ENCODE data around the gene TNK1. TPM values are rescaled to one million over a fixed set of nuclear protein-coding genes. Genes with fewer than 3 reads are reported as not detected.
"Not testable (repeated sequence)": the region's sequence is repeated elsewhere in the genome, so short reads cannot be mapped to it uniquely, and the experiment has no call there.

The TNK1 gene
- total RNA-seq, 2 donors from 2014 or later = 11.0 to 11.7 TPM

DNA sequence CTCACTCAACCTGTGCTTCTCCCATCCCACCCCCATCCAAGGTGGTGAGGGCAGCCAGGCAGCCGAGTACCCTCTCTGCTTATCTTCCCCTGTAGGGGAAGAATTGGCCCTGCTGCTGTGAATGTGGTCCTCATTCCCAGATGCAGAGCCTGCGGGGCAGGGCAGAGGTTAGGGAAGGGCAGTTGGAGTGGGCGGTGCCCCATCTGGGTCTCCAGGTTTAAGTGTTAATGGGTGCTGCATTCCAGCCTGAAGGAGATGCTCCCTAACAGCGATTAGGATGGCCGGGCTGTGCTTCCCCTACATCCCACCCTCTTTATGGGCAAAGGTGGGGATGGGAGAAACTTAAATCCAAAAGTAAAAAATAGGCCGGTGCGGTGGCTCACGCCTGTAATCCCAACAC is 13.8 kb upstream of the TNK1 start:
- Mint-ChIP-seq H3K4me1 (no peaks in the 10 kb centered on the region), H3K9me3 (no peaks in the 10 kb centered on the region), H3K27me3 (ENCODE audit: insufficient read depth) (peaks cover 19% of the 10 kb centered on the region), H3K27ac (no peak overlapping the region), H3K4me3 (no peak overlapping the region), H3K36me3 (ENCODE audit: low read depth) (no peaks in the 10 kb centered on the region)
- Histone ChIP-seq H3K4me1 (ENCODE audit: control insufficient read depth, insufficient read depth, low read length) (no peaks in the 10 kb centered on the region), H3K9ac (ENCODE audit: extremely low read depth, low read length, poor library complexity, severe bottlenecking) (no peak overlapping the region), H3K27ac (ENCODE audit: low read depth, low read length) (no peak overlapping the region), H3K4me3 (ENCODE audit: low read length) (no peak overlapping the region), H3K9me3 (ENCODE audit: control insufficient read depth, low read length) (no peaks in the 10 kb centered on the region), H3K27me3 (ENCODE audit: control insufficient read depth, insufficient read depth, low read length, poor library complexity, severe bottlenecking) (no peaks in the 10 kb centered on the region), H3K36me3 (ENCODE audit: control insufficient read depth, insufficient read depth, low read length) (no peaks in the 10 kb centered on the region)
- peak; percentile 91 for DNase-seq
- TF ChIP-seq, protein P1, sequence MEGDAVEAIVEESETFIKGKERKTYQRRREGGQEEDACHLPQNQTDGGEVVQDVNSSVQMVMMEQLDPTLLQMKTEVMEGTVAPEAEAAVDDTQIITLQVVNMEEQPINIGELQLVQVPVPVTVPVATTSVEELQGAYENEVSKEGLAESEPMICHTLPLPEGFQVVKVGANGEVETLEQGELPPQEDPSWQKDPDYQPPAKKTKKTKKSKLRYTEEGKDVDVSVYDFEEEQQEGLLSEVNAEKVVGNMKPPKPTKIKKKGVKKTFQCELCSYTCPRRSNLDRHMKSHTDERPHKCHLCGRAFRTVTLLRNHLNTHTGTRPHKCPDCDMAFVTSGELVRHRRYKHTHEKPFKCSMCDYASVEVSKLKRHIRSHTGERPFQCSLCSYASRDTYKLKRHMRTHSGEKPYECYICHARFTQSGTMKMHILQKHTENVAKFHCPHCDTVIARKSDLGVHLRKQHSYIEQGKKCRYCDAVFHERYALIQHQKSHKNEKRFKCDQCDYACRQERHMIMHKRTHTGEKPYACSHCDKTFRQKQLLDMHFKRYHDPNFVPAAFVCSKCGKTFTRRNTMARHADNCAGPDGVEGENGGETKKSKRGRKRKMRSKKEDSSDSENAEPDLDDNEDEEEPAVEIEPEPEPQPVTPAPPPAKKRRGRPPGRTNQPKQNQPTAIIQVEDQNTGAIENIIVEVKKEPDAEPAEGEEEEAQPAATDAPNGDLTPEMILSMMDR (conservative IDR thresholded peaks at IDR 0.05) = no peak
- WGBS, 2 experiments (ENCODE audit: insufficient coverage in 1 of 2, insufficient read length in 1 of 2) = 69% methylated on average over 8 of the region's 8 CpGs; no CpG with 5 or more reads in 1 of the 2 experiments

DNA sequence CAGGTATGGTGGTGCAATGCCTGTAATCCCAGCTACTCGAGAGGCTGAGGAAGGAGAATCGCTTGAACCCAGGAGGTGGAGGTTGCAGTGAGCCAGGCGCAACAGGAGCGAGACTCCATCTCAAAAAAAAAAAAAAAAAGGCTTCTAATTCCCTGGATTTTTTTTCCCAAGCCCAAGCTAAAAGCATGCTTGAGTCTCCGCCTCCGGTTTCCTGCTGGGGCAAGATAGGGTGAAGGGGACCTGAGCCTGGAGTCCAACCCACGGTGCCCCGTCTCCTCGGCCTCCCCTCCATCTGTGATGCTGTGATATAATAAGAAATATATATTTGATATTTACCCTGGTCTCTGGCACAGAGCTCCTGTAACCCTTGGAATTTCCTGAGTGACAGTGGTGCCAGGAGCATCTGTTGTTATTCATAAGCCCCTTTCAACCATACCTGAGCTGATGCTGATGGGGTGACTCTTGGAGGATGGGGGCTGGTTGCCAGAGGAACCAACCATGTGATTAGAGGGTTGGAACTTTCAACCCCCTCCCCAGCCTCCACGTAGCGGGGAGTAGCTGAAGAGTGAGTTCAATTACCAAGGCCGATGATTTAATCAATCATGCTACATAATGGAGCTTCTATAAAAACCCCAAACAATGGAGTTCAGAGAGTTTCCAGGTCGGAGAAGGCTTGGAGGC is 12.8 kb upstream of the TNK1 start:
- Histone ChIP-seq H3K9ac (ENCODE audit: extremely low read depth, low read length, poor library complexity, severe bottlenecking) (no peak overlapping the region), H3K9me3 (ENCODE audit: control insufficient read depth, low read length) (no peaks in the 10 kb centered on the region), H3K4me1 (ENCODE audit: control insufficient read depth, insufficient read depth, low read length) (no peaks in the 10 kb centered on the region), H3K27me3 (ENCODE audit: control insufficient read depth, insufficient read depth, low read length, poor library complexity, severe bottlenecking) (no peaks in the 10 kb centered on the region), H3K27ac (ENCODE audit: low read depth, low read length) (no peak overlapping the region), H3K36me3 (ENCODE audit: control insufficient read depth, insufficient read depth, low read length) (no peaks in the 10 kb centered on the region), H3K4me3 (ENCODE audit: low read length) (no peak overlapping the region)
- no peaks in the 10 kb centered on the region for H3K36me3 Mint-ChIP-seq (ENCODE audit: low read depth)
- H3K9me3 Mint-ChIP-seq = no peaks in the 10 kb centered on the region
- H3K4me1 Mint-ChIP-seq = no peaks in the 10 kb centered on the region
- no peak overlapping the region for H3K27ac Mint-ChIP-seq
- TF ChIP-seq, protein P1 (conservative IDR thresholded peaks at IDR 0.05) = no peak
- no peak overlapping the region for H3K4me3 Mint-ChIP-seq
- 86 to 96% methylated on average over 3 to 10 of the region's 13 CpGs for WGBS, 2 experiments (ENCODE audit: insufficient coverage in 1 of 2, insufficient read length in 1 of 2)
- H3K27me3 Mint-ChIP-seq (ENCODE audit: insufficient read depth) = peaks cover 19% of the 10 kb centered on the region
- DNase-seq = peak; percentile 63

DNA sequence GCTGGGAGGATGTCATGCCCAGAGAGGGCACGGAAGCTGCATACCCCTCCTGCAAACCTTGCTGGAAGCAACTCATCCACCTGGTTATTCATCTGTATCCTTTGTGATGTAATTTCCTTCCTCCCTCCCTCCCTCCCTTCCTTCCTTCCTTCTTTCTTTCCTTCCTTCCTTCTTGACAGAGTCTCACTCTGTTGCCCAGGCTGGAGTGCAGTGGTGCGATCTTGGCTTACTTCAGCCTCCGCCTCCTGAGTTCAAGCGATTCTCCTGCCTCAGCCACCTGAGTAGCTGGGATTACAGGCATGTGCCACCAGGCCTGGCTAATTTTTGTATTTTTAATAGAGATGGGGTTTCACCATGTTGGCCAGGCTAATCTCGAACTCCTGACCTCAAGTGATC is 12.3 kb upstream of the TNK1 start:
- H3K9me3 ChIP-seq (ENCODE audit: control insufficient read depth, low read length); H3K27ac Mint-ChIP-seq; H3K36me3 Mint-ChIP-seq (ENCODE audit: low read depth); H3K4me3 ChIP-seq (ENCODE audit: low read length); H3K27ac ChIP-seq (ENCODE audit: low read depth, low read length); H3K9me3 Mint-ChIP-seq; H3K9ac ChIP-seq (ENCODE audit: extremely low read depth, low read length, poor library complexity, severe bottlenecking); H3K4me3 Mint-ChIP-seq; H3K36me3 ChIP-seq (ENCODE audit: control insufficient read depth, insufficient read depth, low read length); H3K27me3 ChIP-seq (ENCODE audit: control insufficient read depth, insufficient read depth, low read length, poor library complexity, severe bottlenecking); H3K4me1 ChIP-seq (ENCODE audit: control insufficient read depth, insufficient read depth, low read length); DNase-seq; H3K4me1 Mint-ChIP-seq: not testable (repeated sequence)
- WGBS, 2 experiments (ENCODE audit: insufficient coverage in 1 of 2, insufficient read length in 1 of 2) = 91 to 92% methylated on average over 5 of the region's 5 CpGs
- peaks cover 18% of the 10 kb centered on the region for H3K27me3 Mint-ChIP-seq (ENCODE audit: insufficient read depth)

DNA sequence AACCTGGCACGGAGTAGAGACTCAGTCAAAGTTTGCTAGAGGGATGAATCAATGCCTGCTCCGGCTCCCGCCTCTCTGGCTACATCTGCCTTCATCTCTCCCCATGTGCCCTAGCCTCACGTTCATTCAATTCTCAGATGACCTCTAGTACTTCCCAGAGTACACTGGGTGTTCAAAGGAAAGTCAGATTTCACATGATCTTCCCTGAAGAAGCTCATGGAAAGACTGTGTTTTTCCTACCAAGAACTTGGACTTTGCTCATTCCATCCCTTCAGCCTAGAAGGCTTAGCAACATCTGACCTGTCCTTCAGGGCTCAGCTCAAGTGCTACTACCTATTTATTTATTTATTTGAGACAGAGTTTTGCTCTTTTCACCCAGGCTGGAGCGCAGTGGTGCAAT is 11.1 kb upstream of the TNK1 start:
- no peak overlapping the region for H3K27ac ChIP-seq (ENCODE audit: low read depth, low read length)
- 85 to 92% methylated on average over 5 of the region's 5 CpGs for WGBS, 2 experiments (ENCODE audit: insufficient coverage in 1 of 2, insufficient read length in 1 of 2)
- H3K36me3 Mint-ChIP-seq (ENCODE audit: low read depth) = no peaks in the 10 kb centered on the region
- TF ChIP-seq, protein P1 (conservative IDR thresholded peaks at IDR 0.05) = no peak
- H3K27me3 Mint-ChIP-seq (ENCODE audit: insufficient read depth) = peaks cover 14% of the 10 kb centered on the region
- H3K9me3 Mint-ChIP-seq = no peaks in the 10 kb centered on the region
- no peaks in the 10 kb centered on the region for H3K36me3 ChIP-seq (ENCODE audit: control insufficient read depth, insufficient read depth, low read length)
- H3K4me1 ChIP-seq (ENCODE audit: control insufficient read depth, insufficient read depth, low read length) = no peaks in the 10 kb centered on the region
- no peak overlapping the region for H3K4me3 ChIP-seq (ENCODE audit: low read length)
- no peak overlapping the region for H3K27ac Mint-ChIP-seq
- H3K4me3 Mint-ChIP-seq = no peak overlapping the region
- no peaks in the 10 kb centered on the region for H3K27me3 ChIP-seq (ENCODE audit: control insufficient read depth, insufficient read depth, low read length, poor library complexity, severe bottlenecking)
- no peak overlapping the region for H3K9ac ChIP-seq (ENCODE audit: extremely low read depth, low read length, poor library complexity, severe bottlenecking)
- H3K9me3 ChIP-seq (ENCODE audit: control insufficient read depth, low read length) = no peaks in the 10 kb centered on the region
- no peaks in the 10 kb centered on the region for H3K4me1 Mint-ChIP-seq
- no peak for DNase-seq

Measured in endodermal cell (in vitro differentiated cells).